Right atrium auricular region (tissue), 2 donors: Measurements from ENCODE around the gene FOXA2. TPM values are rescaled to one million over a fixed set of nuclear protein-coding genes. Genes with fewer than 3 reads are reported as not detected.

Experiments
- DNase-seq: peaks from one replicate; pipeline ENCODE4 v3.0.0-alpha.2; 2019; ENCODE audit warnings: low spot score
- H3K27ac ChIP-seq, 2 donors: fragments of 200-600 bp; sonication (generic); 1 replicate in 1 of 2; 2 replicates in 1 of 2; pipeline ENCODE4 v1.5.1; 2016 to 2019
- H3K27me3 ChIP-seq, 2 donors: fragments of 200-600 bp; sonication (generic); one replicate each; pipeline versions ENCODE4 v1.5.1 to v1.6.0; 2017 to 2019
- H3K36me3 ChIP-seq: fragments of 200-600 bp; sonication (generic); one replicate; pipeline ENCODE4 v1.5.1; 2016
- H3K4me1 ChIP-seq, 2 donors: fragments of 200-600 bp; sonication (generic); one replicate each; pipeline versions ENCODE4 v1.5.1 to v1.6.0; 2017 to 2019
- H3K4me3 ChIP-seq, 2 donors: fragments of 200-600 bp; sonication (generic); 1 replicate in 1 of 2; 2 replicates in 1 of 2; pipeline ENCODE4 v1.5.1; 2017 to 2019; ENCODE audit warnings: mild to moderate bottlenecking in 1 of 2, moderate library complexity in 1 of 2
- H3K9me3 ChIP-seq, 2 donors: fragments of 200-600 bp; sonication (generic); one replicate each; pipeline ENCODE4 v1.5.1; 2019
- total RNA-seq, 2 donors: library from RNA; depleted of rRNA; stranded (reverse); fragments of >200 nt; gene quantifications; one replicate each; pipeline ENCODE4 v1.1.0, GENCODE V29; 2016
- TF ChIP-seq, protein P1 (sequence below), 2 donors: fragments of 200-600 bp; sonication (generic); IDR thresholded peaks; one replicate each; pipeline ENCODE4 v1.5.1; 2019; ENCODE audit warnings: antibody characterized with exemption in 2 of 2

Gene FOXA2
- total RNA-seq, 2 donors from 2014 or later, result not detected

GRCh38 chr20:22575087-22575721 is 9.2 kb downstream of the FOXA2 start:
- Histone ChIP-seq H3K9me3 (no peaks in the 10 kb centered on the region), H3K36me3 (no peaks in the 10 kb centered on the region), H3K4me3 (no peak overlapping the region), H3K4me1 (peaks cover 0 to 23% of the 10 kb centered on the region in 2 donors), H3K27ac (no peak overlapping the region), H3K27me3 (peaks cover 32 to 49% of the 10 kb centered on the region in 2 donors)
- TF ChIP-seq, protein P1, sequence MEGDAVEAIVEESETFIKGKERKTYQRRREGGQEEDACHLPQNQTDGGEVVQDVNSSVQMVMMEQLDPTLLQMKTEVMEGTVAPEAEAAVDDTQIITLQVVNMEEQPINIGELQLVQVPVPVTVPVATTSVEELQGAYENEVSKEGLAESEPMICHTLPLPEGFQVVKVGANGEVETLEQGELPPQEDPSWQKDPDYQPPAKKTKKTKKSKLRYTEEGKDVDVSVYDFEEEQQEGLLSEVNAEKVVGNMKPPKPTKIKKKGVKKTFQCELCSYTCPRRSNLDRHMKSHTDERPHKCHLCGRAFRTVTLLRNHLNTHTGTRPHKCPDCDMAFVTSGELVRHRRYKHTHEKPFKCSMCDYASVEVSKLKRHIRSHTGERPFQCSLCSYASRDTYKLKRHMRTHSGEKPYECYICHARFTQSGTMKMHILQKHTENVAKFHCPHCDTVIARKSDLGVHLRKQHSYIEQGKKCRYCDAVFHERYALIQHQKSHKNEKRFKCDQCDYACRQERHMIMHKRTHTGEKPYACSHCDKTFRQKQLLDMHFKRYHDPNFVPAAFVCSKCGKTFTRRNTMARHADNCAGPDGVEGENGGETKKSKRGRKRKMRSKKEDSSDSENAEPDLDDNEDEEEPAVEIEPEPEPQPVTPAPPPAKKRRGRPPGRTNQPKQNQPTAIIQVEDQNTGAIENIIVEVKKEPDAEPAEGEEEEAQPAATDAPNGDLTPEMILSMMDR (IDR thresholded peaks at IDR 0.05), result no peak
- no peak for DNase-seq

GRCh38 chr20:22574545-22575086 is 9.8 kb downstream of the FOXA2 start:
- TF ChIP-seq, protein P1 (IDR thresholded peaks at IDR 0.05), result no peak
- peaks cover 35 to 47% of the 10 kb centered on the region in 2 donors for H3K27me3 ChIP-seq

DNA sequence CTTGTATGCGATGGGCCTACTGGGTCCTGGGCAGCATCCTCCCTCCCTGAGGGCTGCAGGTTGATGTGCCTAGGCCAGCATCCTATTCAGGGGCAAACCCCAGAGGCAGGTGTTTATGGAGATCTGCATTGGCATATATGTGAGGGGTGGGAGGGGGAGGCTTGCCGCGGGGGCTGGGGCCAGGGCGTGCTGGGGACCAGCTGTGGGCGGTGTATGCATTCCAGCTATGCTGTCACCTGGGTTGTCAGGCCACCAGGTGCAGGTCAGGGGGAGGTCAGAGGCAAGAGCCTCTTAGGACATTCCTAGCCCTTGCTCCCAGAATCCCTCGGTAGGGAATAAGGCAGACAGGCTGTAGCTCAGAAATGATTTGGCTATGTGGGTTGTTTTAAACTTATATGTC is 11.9 kb downstream of the FOXA2 start:
- no peaks in the 10 kb centered on the region for H3K36me3 ChIP-seq
- H3K4me3 ChIP-seq, result no peak overlapping the region
- no peaks in the 10 kb centered on the region for H3K9me3 ChIP-seq
- no peak for DNase-seq
- H3K27me3 ChIP-seq, result peaks cover 43 to 47% of the 10 kb centered on the region in 2 donors
- TF ChIP-seq, protein P1 (IDR thresholded peaks at IDR 0.05), result no peak
- H3K4me1 ChIP-seq, result peaks cover 0 to 15% of the 10 kb centered on the region in 2 donors
- no peak overlapping the region for H3K27ac ChIP-seq

More at GRCh38 chr20:22574545-22575086, 9.8 kb downstream of the FOXA2 start:
- H3K27ac ChIP-seq, result no peak overlapping the region
- peaks cover 0 to 23% of the 10 kb centered on the region in 2 donors for H3K4me1 ChIP-seq
- H3K9me3 ChIP-seq, result no peaks in the 10 kb centered on the region
- no peaks in the 10 kb centered on the region for H3K36me3 ChIP-seq
- DNase-seq, result no peak
- no peak overlapping the region for H3K4me3 ChIP-seq

DNA sequence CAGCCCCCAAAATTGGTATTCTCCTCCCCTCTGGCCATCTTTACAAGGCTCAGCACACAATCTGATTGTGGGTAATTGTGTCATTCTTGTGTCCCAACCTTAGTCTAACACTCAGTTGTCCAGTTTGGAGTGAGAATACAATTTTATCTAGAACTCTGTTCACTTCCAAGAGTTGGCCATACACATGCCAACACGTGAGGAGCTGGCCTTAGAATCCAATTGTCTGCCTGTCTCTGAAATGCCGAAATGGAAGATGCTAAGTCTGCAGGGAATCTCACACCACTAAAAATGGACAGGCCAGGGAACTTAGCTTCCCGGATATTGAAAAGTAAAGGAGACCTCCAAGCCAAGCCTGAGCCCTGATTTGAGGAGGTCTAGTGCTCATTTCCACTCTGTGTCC is 12.3 kb downstream of the FOXA2 start:
- H3K9me3 ChIP-seq, result no peaks in the 10 kb centered on the region
- peaks cover 0 to 10% of the 10 kb centered on the region in 2 donors for H3K4me1 ChIP-seq
- no peaks in the 10 kb centered on the region for H3K36me3 ChIP-seq
- H3K4me3 ChIP-seq, result no peak overlapping the region
- peaks cover 43 to 45% of the 10 kb centered on the region in 2 donors for H3K27me3 ChIP-seq
- no peak overlapping the region for H3K27ac ChIP-seq
- TF ChIP-seq, protein P1 (IDR thresholded peaks at IDR 0.05), result no peak
- no peak for DNase-seq

DNA sequence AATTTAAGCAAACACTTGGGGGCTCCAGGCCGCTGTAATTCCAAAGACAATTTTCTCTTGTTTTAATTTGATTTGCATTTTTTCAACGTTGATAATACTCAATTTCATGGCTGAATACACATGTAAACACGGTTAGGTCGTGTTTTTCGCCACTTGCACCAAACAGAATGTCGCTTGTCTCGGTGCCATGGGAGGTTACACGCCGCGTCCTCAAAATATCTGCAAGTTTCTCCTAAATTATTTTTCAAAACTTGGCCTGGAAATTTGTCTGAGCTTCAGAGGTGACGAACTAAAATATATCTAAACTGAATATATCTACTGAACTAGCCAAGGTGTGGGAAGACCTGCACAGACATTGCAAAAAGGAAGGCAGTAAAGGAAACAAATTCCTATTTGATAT is 15.0 kb downstream of the FOXA2 start:
- Histone ChIP-seq H3K27ac (no peak overlapping the region), H3K36me3 (no peaks in the 10 kb centered on the region), H3K27me3 (peaks cover 37 to 38% of the 10 kb centered on the region in 2 donors), H3K4me1 (peaks cover 0 to 9% of the 10 kb centered on the region in 2 donors), H3K9me3 (no peaks in the 10 kb centered on the region), H3K4me3 (no peak overlapping the region)
- no peak for DNase-seq
- TF ChIP-seq, protein P1 (IDR thresholded peaks at IDR 0.05), result no peak
